ENCODE measurements around the gene CRYGA. TPM values are rescaled to one million over a fixed set of nuclear protein-coding genes. Genes with fewer than 3 reads are reported as not detected.
"Not testable (repeated sequence)": the region's sequence is repeated elsewhere in the genome, so short reads cannot be mapped to it uniquely, and the experiment has no call there.

Gene CRYGA
- total RNA-seq, 1 experiment from 2014 or later, result not detected

GRCh38 chr2:208172125-208172524 is 8.7 kb upstream of the CRYGA start:
- DNase-seq (ENCODE audit: extremely low read depth, low read depth), result no peak

DNA sequence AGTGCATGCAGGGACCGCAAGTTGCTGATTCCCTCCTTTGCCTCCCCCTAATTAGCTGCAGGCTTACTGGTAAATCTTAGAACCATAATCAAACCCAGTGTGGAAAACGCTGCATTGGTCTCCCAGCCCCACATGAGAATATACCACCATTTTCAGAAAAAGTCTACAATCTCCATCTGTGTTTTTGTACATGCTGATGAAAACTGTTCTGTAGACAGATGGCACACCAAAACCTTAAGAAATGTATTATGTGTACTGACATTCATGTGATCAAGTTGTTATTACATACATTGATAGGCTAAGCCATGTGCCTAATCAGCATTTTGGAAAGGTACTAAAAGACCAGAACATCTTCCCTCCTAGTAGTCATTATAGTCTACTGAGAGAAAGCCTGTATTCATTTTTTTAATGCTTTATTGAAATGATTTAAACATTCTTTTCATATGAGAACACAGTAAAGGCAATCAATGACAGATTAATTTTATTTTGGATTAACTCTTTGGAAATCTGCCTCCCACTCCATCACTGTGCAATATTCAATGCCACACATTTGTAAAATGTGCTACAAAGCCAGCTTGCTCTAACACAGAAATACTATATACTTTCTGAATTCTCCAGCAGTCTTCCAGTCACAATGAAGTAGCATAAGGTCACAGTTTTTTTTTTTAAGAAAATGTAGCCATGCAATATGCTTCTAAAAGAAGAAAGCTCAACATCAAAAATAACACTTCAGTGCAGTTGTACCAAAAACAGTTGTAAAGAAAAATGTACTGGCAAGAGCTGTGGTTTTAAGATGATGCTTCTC is 1.8 kb upstream of the CRYGA start:
- DNase-seq (ENCODE audit: extremely low read depth, low read depth), result no peak

DNA sequence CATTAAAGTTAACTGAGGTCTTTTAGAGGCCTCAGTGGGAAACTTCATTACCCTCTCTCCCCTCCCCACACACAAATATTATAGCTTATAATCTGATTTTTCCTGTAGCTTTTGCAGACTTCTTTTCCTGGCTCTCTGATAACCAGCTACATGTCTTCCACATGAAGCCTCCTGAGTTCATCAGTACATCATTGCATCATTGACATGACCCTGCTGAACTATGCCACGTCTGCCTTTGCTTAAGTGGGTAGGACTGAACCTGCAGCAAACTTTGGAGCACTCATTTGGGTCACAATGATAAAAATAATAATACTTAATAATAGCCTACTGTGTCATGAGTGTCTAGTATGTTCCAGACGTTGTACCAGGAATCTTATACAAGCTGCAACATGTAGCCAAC is 7.0 kb downstream of the CRYGA start:
- no peak for DNase-seq (ENCODE audit: extremely low read depth, low read depth)

- DNase-seq (ENCODE audit: extremely low read depth, low read depth), result no peak
Observed at GRCh38 chr2:208153156-208153555, 10.2 kb downstream of the CRYGA start.

GRCh38 chr2:208150956-208151355 is 12.4 kb downstream of the CRYGA start:
- DNase-seq (ENCODE audit: extremely low read depth, low read depth), result no peak

DNA sequence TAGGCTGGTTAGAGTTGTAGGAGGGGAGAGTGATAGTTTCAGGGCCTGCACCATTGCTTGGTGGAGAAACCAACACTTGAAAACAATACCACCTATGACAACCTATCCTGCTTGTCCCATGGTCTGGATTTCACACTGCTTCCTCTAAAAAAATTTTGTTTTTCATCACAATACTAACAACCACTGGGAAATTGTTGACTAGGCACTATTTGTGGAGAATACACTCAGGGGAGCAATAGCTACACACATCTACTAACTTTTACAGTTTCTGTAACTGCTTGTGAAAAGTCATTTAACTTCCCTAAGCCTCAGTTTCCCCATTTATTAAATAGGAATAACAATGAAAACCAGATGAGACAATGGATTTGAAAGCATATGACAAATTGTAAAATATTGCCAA is 13.3 kb downstream of the CRYGA start:
- DNase-seq (ENCODE audit: extremely low read depth, low read depth), result no peak

- no peak for DNase-seq (ENCODE audit: extremely low read depth, low read depth)
Observed at GRCh38 chr2:208148803-208149202, 14.6 kb downstream of the CRYGA start.

DNA sequence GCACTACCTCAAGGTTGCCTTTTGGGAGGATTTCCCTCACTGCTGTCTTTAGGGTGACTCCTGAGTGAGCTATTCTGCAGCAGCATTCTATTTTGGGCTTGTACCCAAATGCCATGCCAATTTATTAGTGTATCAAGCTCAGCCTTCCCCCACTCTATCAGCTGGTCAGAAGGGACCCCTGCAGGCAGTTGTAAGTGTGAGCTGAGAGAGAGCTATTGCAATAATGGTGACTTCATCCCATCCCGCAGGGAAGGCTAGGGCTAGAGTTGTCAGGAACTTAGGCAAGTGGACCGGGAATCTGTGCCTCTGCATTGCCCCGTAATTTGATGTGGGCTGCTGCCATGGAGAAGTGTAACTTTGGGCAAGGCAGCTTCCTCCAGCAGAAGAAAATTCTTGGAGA is 15.6 kb downstream of the CRYGA start:
- no peak for DNase-seq (ENCODE audit: extremely low read depth, low read depth)

DNA sequence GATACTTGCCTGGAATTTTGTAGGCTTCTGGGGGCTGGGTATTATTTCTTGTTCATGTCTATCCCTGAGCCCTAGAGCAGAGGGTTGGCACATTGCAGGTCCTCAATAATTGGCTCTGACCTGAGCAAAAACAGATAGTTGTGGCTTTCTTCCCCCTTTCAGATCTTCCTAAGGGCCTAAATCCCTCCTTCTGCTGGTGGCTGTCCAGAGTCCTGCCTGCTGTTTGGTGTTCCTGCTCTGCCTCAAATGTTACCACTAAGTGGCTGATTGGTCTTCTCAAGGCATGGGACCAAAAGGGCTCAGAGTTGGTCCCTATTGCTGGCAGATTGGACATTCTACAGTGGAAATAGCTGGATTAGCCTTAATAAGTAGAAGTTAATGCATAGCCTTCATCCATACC is 16.4 kb downstream of the CRYGA start:
- DNase-seq (ENCODE audit: extremely low read depth, low read depth), result no peak

- no peak for DNase-seq (ENCODE audit: extremely low read depth, low read depth)
Observed at GRCh38 chr2:208146006-208146405, 17.4 kb downstream of the CRYGA start, which contains the start of gene CRYGB. Gene CRYGB, minus strand, starts transcription at chr2:208146158. Its CDS starts 38 bp downstream, at chr2:208146120.

- no peak for DNase-seq (ENCODE audit: extremely low read depth, low read depth)
Observed at GRCh38 chr2:208142925-208143799, 20.2 kb downstream of the CRYGA start.

- DNase-seq (ENCODE audit: extremely low read depth, low read depth), result no peak
Observed at GRCh38 chr2:208142240-208142924, 21.0 kb downstream of the CRYGA start.

GRCh38 chr2:208139447-208139846 is 23.9 kb downstream of the CRYGA start:
- DNase-seq (ENCODE audit: extremely low read depth, low read depth), result no peak

- not testable (repeated sequence) for DNase-seq (ENCODE audit: extremely low read depth, low read depth)
Observed at GRCh38 chr2:208138334-208138733, 25.1 kb downstream of the CRYGA start.

- no peak for DNase-seq (ENCODE audit: extremely low read depth, low read depth)
Observed at GRCh38 chr2:208136716-208137094, 26.7 kb downstream of the CRYGA start.

- DNase-seq (ENCODE audit: extremely low read depth, low read depth), result no peak
Observed at GRCh38 chr2:208135794-208136715, 27.3 kb downstream of the CRYGA start.

DNA sequence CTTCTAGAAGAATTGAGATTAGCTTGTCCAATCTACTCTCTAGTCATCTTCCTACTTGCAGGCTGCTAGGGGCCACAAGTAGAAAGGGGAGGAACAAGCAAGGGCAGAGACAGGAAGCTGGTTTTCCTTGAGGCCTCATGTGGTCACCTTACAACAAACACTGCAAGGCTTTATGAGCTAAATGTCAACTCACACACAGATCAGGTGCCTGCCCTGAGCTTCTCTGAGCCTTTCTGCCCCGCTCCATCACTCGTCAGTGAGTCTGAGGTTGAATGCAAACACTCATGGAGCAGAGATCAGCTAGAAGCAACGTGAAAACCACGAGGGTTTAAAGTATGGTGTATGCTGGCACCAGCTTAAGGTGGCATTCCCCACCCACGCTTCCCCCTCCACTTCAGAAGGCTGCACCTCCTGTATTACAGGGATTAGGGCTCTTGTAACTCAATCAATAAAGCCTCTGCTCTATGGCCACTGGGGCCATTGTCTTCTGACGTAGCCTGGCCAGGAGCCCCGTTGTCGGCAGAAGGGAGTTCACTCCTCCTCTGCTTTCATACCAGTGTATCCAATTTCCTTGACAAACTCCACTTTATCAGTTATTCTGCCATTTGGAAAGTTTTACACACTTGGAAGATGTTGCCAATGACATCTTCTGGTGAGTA is 28.3 kb downstream of the CRYGA start:
- DNase-seq (ENCODE audit: extremely low read depth, low read depth), result no peak

DNA sequence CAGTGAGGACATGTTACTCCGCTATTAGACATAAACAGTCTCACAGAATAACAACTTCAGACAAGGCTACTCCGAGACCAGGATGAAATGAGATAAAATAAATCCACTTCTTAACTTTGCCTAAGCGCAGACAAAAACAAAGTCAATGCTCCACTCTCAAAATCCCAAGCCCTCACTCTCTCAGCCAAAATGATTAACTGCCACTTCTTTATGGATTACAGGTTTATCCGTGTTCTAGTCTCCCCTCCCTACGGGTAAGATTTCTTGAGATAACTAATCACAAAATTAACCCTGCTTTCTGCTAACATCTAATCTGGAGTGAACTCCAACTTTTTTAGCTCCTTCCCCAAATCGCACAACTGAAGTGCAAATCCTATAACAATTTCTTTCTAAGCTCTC is 32.7 kb downstream of the CRYGA start:
- no peak for DNase-seq (ENCODE audit: extremely low read depth, low read depth)

All from NCI-H460 (cell line).